ENCODE data around the gene SLC4A8. TPM values are rescaled to one million over a fixed set of nuclear protein-coding genes. Genes with fewer than 3 reads are reported as not detected.

SLC4A8 gene
- total RNA-seq, 1 experiment from 2014 or later = 0.11 TPM

GRCh38 chr12:51392556-51393237 lies 31.9 kb upstream of the SLC4A8 start:
- in situ Hi-C loops (cut with HindIII; ENCODE audit: low pct_unique_long_range_greater_than_20kb, low sequenced_read_pairs) = no loop called here
- no peak for DNase-seq (ENCODE audit: low read depth, low spot score)

- DNase-seq (ENCODE audit: low read depth, low spot score) = no peak
- in situ Hi-C loops (cut with HindIII; ENCODE audit: low pct_unique_long_range_greater_than_20kb, low sequenced_read_pairs) = no loop called here
Observed at GRCh38 chr12:51393676-51394545, 30.7 kb upstream of the SLC4A8 start.

GRCh38 chr12:51395283-51396230 lies 29.1 kb upstream of the SLC4A8 start:
- in situ Hi-C loops (cut with HindIII; ENCODE audit: low pct_unique_long_range_greater_than_20kb, low sequenced_read_pairs) = no loop called here
- no peak for DNase-seq (ENCODE audit: low read depth, low spot score)

- no peak for DNase-seq (ENCODE audit: low read depth, low spot score)
- in situ Hi-C loops (cut with HindIII; ENCODE audit: low pct_unique_long_range_greater_than_20kb, low sequenced_read_pairs) = no loop called here
Observed at GRCh38 chr12:51397670-51398069, 27.0 kb upstream of the SLC4A8 start.

GRCh38 chr12:51399891-51400290 lies 24.7 kb upstream of the SLC4A8 start:
- in situ Hi-C loops (cut with HindIII; ENCODE audit: low pct_unique_long_range_greater_than_20kb, low sequenced_read_pairs) = no loop called here
- DNase-seq (ENCODE audit: low read depth, low spot score) = no peak

- in situ Hi-C loops (cut with HindIII; ENCODE audit: low pct_unique_long_range_greater_than_20kb, low sequenced_read_pairs) = no loop called here
- no peak for DNase-seq (ENCODE audit: low read depth, low spot score)
Observed at GRCh38 chr12:51401020-51401419, 23.6 kb upstream of the SLC4A8 start.

- DNase-seq (ENCODE audit: low read depth, low spot score) = no peak
- in situ Hi-C loops (cut with HindIII; ENCODE audit: low pct_unique_long_range_greater_than_20kb, low sequenced_read_pairs) = no loop called here
Observed at GRCh38 chr12:51401486-51401885, 23.1 kb upstream of the SLC4A8 start.

GRCh38 chr12:51401900-51402299 lies 22.7 kb upstream of the SLC4A8 start:
- in situ Hi-C loops (cut with HindIII; ENCODE audit: low pct_unique_long_range_greater_than_20kb, low sequenced_read_pairs) = no loop called here
- no peak for DNase-seq (ENCODE audit: low read depth, low spot score)

- no peak for DNase-seq (ENCODE audit: low read depth, low spot score)
- in situ Hi-C loops (cut with HindIII; ENCODE audit: low pct_unique_long_range_greater_than_20kb, low sequenced_read_pairs) = no loop called here
Observed at GRCh38 chr12:51403159-51403558, 21.5 kb upstream of the SLC4A8 start.

- in situ Hi-C loops (cut with HindIII; ENCODE audit: low pct_unique_long_range_greater_than_20kb, low sequenced_read_pairs) = no loop called here
- DNase-seq (ENCODE audit: low read depth, low spot score) = no peak
Observed at GRCh38 chr12:51403681-51404136, 20.9 kb upstream of the SLC4A8 start.

- no peak for DNase-seq (ENCODE audit: low read depth, low spot score)
- in situ Hi-C loops (cut with HindIII; ENCODE audit: low pct_unique_long_range_greater_than_20kb, low sequenced_read_pairs) = no loop called here
Observed at GRCh38 chr12:51404627-51405026, 20.0 kb upstream of the SLC4A8 start.

- in situ Hi-C loops (cut with HindIII; ENCODE audit: low pct_unique_long_range_greater_than_20kb, low sequenced_read_pairs) = no loop called here
- DNase-seq (ENCODE audit: low read depth, low spot score) = no peak
Observed at GRCh38 chr12:51405801-51406207, 18.8 kb upstream of the SLC4A8 start.

GRCh38 chr12:51406290-51406689 lies 18.3 kb upstream of the SLC4A8 start:
- in situ Hi-C loops (cut with HindIII; ENCODE audit: low pct_unique_long_range_greater_than_20kb, low sequenced_read_pairs) = no loop called here
- DNase-seq (ENCODE audit: low read depth, low spot score) = no peak

GRCh38 chr12:51406859-51407258 lies 17.8 kb upstream of the SLC4A8 start:
- in situ Hi-C loops (cut with HindIII; ENCODE audit: low pct_unique_long_range_greater_than_20kb, low sequenced_read_pairs) = no loop called here
- no peak for DNase-seq (ENCODE audit: low read depth, low spot score)

GRCh38 chr12:51407604-51408003 lies 17.0 kb upstream of the SLC4A8 start:
- in situ Hi-C loops (cut with HindIII; ENCODE audit: low pct_unique_long_range_greater_than_20kb, low sequenced_read_pairs) = no loop called here
- DNase-seq (ENCODE audit: low read depth, low spot score) = no peak

- in situ Hi-C loops (cut with HindIII; ENCODE audit: low pct_unique_long_range_greater_than_20kb, low sequenced_read_pairs) = no loop called here
- DNase-seq (ENCODE audit: low read depth, low spot score) = no peak
Observed at GRCh38 chr12:51409846-51410245, 14.8 kb upstream of the SLC4A8 start.

- in situ Hi-C loops (cut with HindIII; ENCODE audit: low pct_unique_long_range_greater_than_20kb, low sequenced_read_pairs) = no loop called here
- no peak for DNase-seq (ENCODE audit: low read depth, low spot score)
Observed at GRCh38 chr12:51413149-51413548, 11.5 kb upstream of the SLC4A8 start.

GRCh38 chr12:51413791-51414190 lies 10.8 kb upstream of the SLC4A8 start:
- no peak for DNase-seq (ENCODE audit: low read depth, low spot score)
- in situ Hi-C loops (cut with HindIII; ENCODE audit: low pct_unique_long_range_greater_than_20kb, low sequenced_read_pairs) = no loop called here
